ENCODE data around the gene MYOZ2.

The MYOZ2 gene

GRCh38 chr4:119135721-119136121, at the start of gene MYOZ2:
Gene MYOZ2 (plus strand): TSS chr4:119135832. CDS start chr4:119136526, 694 bp downstream.
- Histone ChIP-seq H3K9ac (ENCODE audit: low read depth, low read length) (no peak within 1 kb of the TSS), H3K79me2 (ENCODE audit: insufficient read depth, low read length) (no peaks in the 10 kb centered on the region), H2AFZ (ENCODE audit: low read depth, low read length) (no peak within 1 kb of the TSS), H3K4me3 (ENCODE audit: low read depth in 1 of 2, low read length in 2 of 2) (no peak within 1 kb of the TSS), H3K9me3 (ENCODE audit: insufficient read depth, low read length, severe bottlenecking) (no peaks in the 10 kb centered on the region), H3K4me1 (ENCODE audit: insufficient read depth, low read length) (no peaks in the 10 kb centered on the region), H4K20me1 (ENCODE audit: insufficient read depth, low read length) (no peaks in the 10 kb centered on the region), H3K4me2 (ENCODE audit: insufficient read depth, low read length) (no peak within 1 kb of the TSS), H3K27me3 (ENCODE audit: insufficient read depth, low read length, poor library complexity) (no peaks in the 10 kb centered on the region), H3K27ac (ENCODE audit: low read length) (no peak within 1 kb of the TSS), H3K36me3 (ENCODE audit: insufficient read depth, low read length) (no peaks in the 10 kb centered on the region)
- ATAC-seq (ENCODE audit: insufficient read depth, low read depth) (no peak), DNase-seq (no peak)
- TF ChIP-seq CTCF (IDR thresholded peaks at IDR 0.05; ENCODE audit: borderline replicate concordance, extremely low read depth, low read length, poor library complexity, severe bottlenecking) (no peak), EZH2 (IDR thresholded peaks at IDR 0.05; ENCODE audit: borderline replicate concordance, low read depth, low read length, severe bottlenecking) (no peak)

GRCh38 chr4:119087121-119087520, 48.5 kb upstream of the MYOZ2 start:
- Histone ChIP-seq H3K79me2 (ENCODE audit: insufficient read depth, low read length) (no peaks in the 10 kb centered on the region), H2AFZ (ENCODE audit: low read depth, low read length) (no peak overlapping the region), H3K27me3 (ENCODE audit: insufficient read depth, low read length, poor library complexity) (peaks cover under 1% of the 10 kb centered on the region), H3K36me3 (ENCODE audit: insufficient read depth, low read length) (no peaks in the 10 kb centered on the region), H4K20me1 (ENCODE audit: insufficient read depth, low read length) (no peaks in the 10 kb centered on the region), H3K9ac (ENCODE audit: low read depth, low read length) (no peak overlapping the region), H3K4me1 (ENCODE audit: insufficient read depth, low read length) (no peaks in the 10 kb centered on the region), H3K27ac (ENCODE audit: low read length) (no peak overlapping the region), H3K4me2 (ENCODE audit: insufficient read depth, low read length) (no peak overlapping the region), H3K9me3 (ENCODE audit: insufficient read depth, low read length, severe bottlenecking) (no peaks in the 10 kb centered on the region), H3K4me3 (ENCODE audit: low read depth in 1 of 2, low read length in 2 of 2) (no peak overlapping the region)
- no peak for TF ChIP-seq EZH2 (IDR thresholded peaks at IDR 0.05; ENCODE audit: borderline replicate concordance, low read depth, low read length, severe bottlenecking)
- no peak for TF ChIP-seq CTCF (IDR thresholded peaks at IDR 0.05; ENCODE audit: borderline replicate concordance, extremely low read depth, low read length, poor library complexity, severe bottlenecking)
- DNase-seq (no peak), ATAC-seq (ENCODE audit: insufficient read depth, low read depth) (no peak)

- H3K27me3 ChIP-seq (ENCODE audit: insufficient read depth, low read length, poor library complexity): no peaks in the 10 kb centered on the region
- H3K4me3 ChIP-seq (ENCODE audit: low read depth in 1 of 2, low read length in 2 of 2): no peak overlapping the region
- TF ChIP-seq EZH2 (IDR thresholded peaks at IDR 0.05; ENCODE audit: borderline replicate concordance, low read depth, low read length, severe bottlenecking): no peak
- TF ChIP-seq CTCF (IDR thresholded peaks at IDR 0.05; ENCODE audit: borderline replicate concordance, extremely low read depth, low read length, poor library complexity, severe bottlenecking): no peak
- H3K9ac ChIP-seq (ENCODE audit: low read depth, low read length): no peak overlapping the region
- ATAC-seq (ENCODE audit: insufficient read depth, low read depth) (no peak), DNase-seq (no peak)
- H4K20me1 ChIP-seq (ENCODE audit: insufficient read depth, low read length): no peaks in the 10 kb centered on the region
- no peak overlapping the region for H3K27ac ChIP-seq (ENCODE audit: low read length)
- no peak overlapping the region for H2AFZ ChIP-seq (ENCODE audit: low read depth, low read length)
- H3K4me2 ChIP-seq (ENCODE audit: insufficient read depth, low read length): no peak overlapping the region
- no peaks in the 10 kb centered on the region for H3K36me3 ChIP-seq (ENCODE audit: insufficient read depth, low read length)
- H3K79me2 ChIP-seq (ENCODE audit: insufficient read depth, low read length): no peaks in the 10 kb centered on the region
- H3K4me1 ChIP-seq (ENCODE audit: insufficient read depth, low read length): no peaks in the 10 kb centered on the region
- no peaks in the 10 kb centered on the region for H3K9me3 ChIP-seq (ENCODE audit: insufficient read depth, low read length, severe bottlenecking)
Observed at GRCh38 chr4:119087656-119088055, 48.0 kb upstream of the MYOZ2 start.

Measured in DND-41 (cell line).